ENCODE results near the gene ING2. TPM values are rescaled to one million over a fixed set of nuclear protein-coding genes. Genes with fewer than 3 reads are reported as not detected.

Gene ING2
- total RNA-seq, 1 experiment from 2014 or later: 19.7 TPM

Other genes with a start within 250 kb of the ING2 start
- not detected in 2 replicates for gene CLDN22, start 184.8 kb upstream of the ING2 start, total RNA-seq (2014; rRNA removed; shearing (Covaris generic); ENCODE audit: low replicate concordance)
- gene CLDN24, start 182.6 kb upstream of the ING2 start, total RNA-seq (2014; rRNA removed; shearing (Covaris generic); ENCODE audit: low replicate concordance): not detected in 2 replicates
- gene CDKN2AIP, start 60.4 kb upstream of the ING2 start, total RNA-seq (2014; rRNA removed; shearing (Covaris generic); ENCODE audit: low replicate concordance): 8.3 and 15.2 TPM in 2 replicates
- 18.6 and 26.2 TPM in 2 replicates for gene RWDD4, start 154.1 kb downstream of the ING2 start, total RNA-seq (2014; rRNA removed; shearing (Covaris generic); ENCODE audit: low replicate concordance)
- gene TRAPPC11, start 154.2 kb downstream of the ING2 start, total RNA-seq (2014; rRNA removed; shearing (Covaris generic); ENCODE audit: low replicate concordance): 17.2 and 35.7 TPM in 2 replicates